ENCODE data around the gene ORC5.

The ORC5 gene

DNA sequence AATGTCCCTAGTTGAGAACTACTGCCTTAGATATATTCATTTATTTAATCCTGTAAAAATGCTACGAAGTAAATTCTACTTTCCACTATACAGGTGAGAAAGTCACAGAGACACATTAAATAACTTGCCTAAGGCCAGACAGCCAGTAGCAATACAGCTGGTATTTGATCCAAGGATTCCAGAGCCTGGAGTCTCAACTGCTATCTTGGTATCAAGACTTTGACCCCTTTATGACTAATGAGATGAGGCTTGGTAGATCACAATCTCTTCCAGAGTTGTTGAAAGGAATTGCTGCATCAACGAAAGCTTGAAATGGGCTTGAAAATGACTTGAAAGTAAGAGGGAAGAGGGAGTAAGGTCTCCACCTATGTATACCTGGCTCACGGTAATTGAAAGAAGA is 83.3 kb downstream of the ORC5 start:
- Mint-ChIP-seq H3K4me1 (no peaks in the 10 kb centered on the region), H3K9me3 (peaks cover 4% of the 10 kb centered on the region), H3K4me3 (no peak overlapping the region), H3K36me3 (peaks cover 41% of the 10 kb centered on the region), H3K27ac (no peak overlapping the region), H3K27me3 (no peaks in the 10 kb centered on the region)
- ATAC-seq: no peak

DNA sequence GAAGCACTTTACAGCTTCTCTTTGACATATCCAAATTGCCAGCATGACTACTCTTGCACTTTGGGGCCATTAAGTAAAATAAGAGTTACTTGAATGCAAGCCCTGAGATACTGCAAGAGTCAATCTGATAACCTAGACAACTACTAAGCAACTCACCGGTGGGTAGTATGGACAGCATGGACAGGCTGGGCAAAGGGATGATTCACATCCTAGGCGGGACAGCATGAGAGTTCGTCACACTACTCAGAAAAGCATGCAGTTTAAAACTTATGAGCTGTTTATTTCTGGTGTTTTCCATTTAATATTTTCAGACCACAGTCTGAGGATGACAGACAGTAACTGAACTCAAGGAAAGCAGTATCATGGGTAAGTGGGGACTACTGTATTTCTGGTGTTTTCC is 84.0 kb downstream of the ORC5 start:
- Mint-ChIP-seq H3K36me3 (peaks cover 34% of the 10 kb centered on the region), H3K4me3 (no peak overlapping the region)

DNA sequence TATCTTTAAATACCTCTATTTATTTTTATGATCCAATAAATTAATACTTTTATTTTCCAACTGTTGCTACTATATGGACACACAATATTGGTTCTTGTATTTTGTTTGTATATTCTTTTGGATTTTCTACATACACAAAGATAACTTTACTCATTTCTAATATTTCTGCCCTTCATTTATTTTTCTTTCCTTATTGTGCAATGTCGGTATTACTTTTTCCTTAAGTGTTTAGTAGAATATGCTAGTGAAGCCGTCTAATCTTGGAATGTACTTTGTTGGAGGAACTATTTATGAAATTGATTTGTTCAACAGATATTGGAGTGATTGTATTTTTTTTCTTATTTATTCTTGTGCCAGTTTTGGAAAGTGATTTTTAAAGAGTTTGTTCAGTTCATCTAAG is 94.0 kb downstream of the ORC5 start:
- no peak overlapping the region for H3K4me3 Mint-ChIP-seq
- H3K27ac Mint-ChIP-seq: no peak overlapping the region
- no peaks in the 10 kb centered on the region for H3K27me3 Mint-ChIP-seq

More for the DNA sequence above, 84.0 kb downstream of the ORC5 start:
- Mint-ChIP-seq H3K27me3 (no peaks in the 10 kb centered on the region), H3K27ac (no peak overlapping the region), H3K9me3 (peaks cover 4% of the 10 kb centered on the region), H3K4me1 (no peaks in the 10 kb centered on the region)
- ATAC-seq: no peak

DNA sequence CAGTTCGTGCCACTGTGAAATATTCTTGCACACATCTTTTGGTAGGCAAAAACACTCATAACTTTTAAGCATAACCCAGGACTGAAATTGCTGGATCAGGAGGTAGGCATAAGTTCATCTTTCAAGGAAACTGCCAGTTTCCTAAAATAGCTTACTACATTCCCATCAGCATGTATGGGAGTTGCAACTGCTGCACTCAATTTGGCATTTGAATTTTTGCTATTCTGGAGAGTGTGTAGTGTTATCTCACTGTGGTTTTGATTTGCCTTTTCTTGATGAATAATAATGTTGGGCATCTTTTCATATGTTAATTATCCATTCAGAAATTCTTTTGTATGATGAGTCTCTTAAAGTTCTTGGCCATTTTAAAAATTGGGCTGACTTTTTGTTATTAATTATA is 95.2 kb downstream of the ORC5 start:
- Mint-ChIP-seq H3K4me1 (no peaks in the 10 kb centered on the region), H3K9me3 (peaks cover 4% of the 10 kb centered on the region), H3K4me3 (no peak overlapping the region), H3K27ac (no peak overlapping the region), H3K27me3 (no peaks in the 10 kb centered on the region), H3K36me3 (no peaks in the 10 kb centered on the region)
- ATAC-seq: no peak

More for the DNA sequence above, 94.0 kb downstream of the ORC5 start:
- no peaks in the 10 kb centered on the region for H3K4me1 Mint-ChIP-seq
- H3K36me3 Mint-ChIP-seq: no peaks in the 10 kb centered on the region
- ATAC-seq: no peak
- H3K9me3 Mint-ChIP-seq: peaks cover 4% of the 10 kb centered on the region

DNA sequence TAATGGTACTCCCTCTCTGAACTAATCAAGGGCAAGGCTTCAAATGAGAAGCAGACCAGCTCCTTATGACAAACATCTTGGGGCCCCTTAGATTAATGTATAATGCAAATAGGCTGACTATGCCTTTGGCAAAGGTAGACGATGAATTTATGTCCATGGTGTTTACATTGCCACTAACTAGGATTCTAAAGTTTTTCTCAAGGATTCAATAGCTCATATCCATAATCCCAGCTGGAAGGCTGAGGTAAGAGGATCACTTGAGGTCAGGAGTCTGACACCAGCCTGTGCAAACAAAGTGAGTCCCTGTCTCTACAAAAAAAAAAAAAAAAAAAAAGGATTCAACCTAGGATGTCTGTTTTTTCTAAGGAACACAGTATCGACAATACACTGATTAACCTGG is 96.5 kb downstream of the ORC5 start:
- ATAC-seq: no peak
- H3K36me3 Mint-ChIP-seq: no peaks in the 10 kb centered on the region
- H3K4me3 Mint-ChIP-seq: no peak overlapping the region
- no peaks in the 10 kb centered on the region for H3K27me3 Mint-ChIP-seq
- H3K9me3 Mint-ChIP-seq: peaks cover under 1% of the 10 kb centered on the region
- no peak overlapping the region for H3K27ac Mint-ChIP-seq
- H3K4me1 Mint-ChIP-seq: no peaks in the 10 kb centered on the region

DNA sequence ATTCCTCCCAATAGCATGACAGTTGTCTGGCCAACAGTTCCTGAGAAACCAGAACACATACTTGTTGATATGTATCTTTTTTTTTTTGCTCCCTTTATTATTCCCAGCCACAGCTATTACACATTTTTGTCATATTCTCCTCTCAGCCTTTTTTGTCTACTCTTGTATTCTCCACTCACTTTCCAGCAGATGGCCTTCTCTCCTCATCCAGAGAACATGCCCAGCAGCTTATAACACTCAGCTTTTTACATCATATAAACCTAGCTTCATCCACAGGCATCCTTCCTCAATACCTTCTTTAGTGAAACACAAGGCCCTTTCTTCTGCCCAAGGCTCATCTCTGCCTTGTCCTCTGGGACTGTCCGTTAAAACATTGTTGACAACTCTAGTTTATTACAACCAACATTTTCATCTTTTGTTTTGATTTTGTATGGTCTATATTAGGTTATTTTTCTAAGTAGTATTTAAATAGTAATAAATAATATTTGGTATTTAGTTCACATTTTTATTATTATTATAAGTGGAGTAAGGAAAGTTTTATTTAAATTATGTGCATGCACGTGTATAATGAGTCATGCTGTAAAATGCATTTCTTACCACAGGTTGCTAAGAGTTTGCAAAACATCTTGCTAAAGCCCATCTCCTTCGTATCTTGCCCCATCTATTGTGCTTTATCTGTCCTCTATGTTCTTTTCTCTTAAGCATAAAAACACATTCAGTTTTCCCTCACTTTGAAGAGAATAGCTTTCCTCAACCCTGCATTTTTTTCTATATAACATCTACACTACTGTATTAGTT is 101.5 kb downstream of the ORC5 start:
- H3K9me3 Mint-ChIP-seq: no peaks in the 10 kb centered on the region
- no peak for ATAC-seq
- no peaks in the 10 kb centered on the region for H3K27me3 Mint-ChIP-seq
- no peaks in the 10 kb centered on the region for H3K4me1 Mint-ChIP-seq
- no peak overlapping the region for H3K27ac Mint-ChIP-seq
- no peaks in the 10 kb centered on the region for H3K36me3 Mint-ChIP-seq
- no peak overlapping the region for H3K4me3 Mint-ChIP-seq

DNA sequence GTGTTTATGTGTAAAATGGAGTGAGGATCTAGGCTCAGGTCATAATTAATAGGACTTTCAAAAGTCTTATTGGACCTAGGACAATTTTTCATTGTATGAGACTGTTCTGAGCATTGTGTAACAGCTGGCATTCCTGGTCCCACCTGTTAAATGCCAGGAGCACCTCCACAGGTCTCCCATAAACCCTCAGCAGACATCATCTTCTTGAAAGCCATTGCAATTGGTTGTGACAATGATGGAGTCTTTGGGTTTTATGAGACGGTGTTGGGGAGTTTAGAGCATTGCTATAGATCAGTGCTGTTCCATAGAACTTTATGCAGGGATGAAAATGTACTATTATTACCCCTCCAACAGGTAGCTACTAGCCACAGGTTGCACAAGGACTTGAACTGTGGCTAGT is 108.9 kb downstream of the ORC5 start:
- ATAC-seq: no peak
- H3K36me3 Mint-ChIP-seq: no peaks in the 10 kb centered on the region
- peaks cover 1% of the 10 kb centered on the region for H3K27me3 Mint-ChIP-seq
- H3K9me3 Mint-ChIP-seq: no peaks in the 10 kb centered on the region
- H3K4me3 Mint-ChIP-seq: no peak overlapping the region
- no peaks in the 10 kb centered on the region for H3K4me1 Mint-ChIP-seq
- no peak overlapping the region for H3K27ac Mint-ChIP-seq

DNA sequence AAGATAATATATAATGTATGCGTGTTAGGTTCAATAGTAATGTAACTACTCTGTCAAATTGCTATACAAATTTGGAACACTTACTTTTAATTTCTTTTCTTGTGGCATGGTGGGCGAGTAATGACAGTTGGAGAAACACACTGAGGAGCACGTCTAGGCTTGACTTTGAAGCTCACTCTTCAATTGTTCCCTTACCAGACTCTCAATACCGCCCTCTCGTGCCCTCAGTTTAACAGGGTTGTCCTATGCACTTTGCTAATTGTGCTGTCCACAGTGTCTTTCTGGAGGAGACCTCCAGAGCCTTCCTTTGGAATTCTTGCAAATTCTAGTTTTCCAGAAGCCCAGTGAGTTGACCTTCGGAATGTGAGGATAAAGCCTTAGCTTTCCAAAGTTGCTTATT is 111.1 kb downstream of the ORC5 start:
- Mint-ChIP-seq H3K9me3 (no peaks in the 10 kb centered on the region), H3K4me3 (no peak overlapping the region), H3K27me3 (peaks cover 13% of the 10 kb centered on the region), H3K36me3 (no peaks in the 10 kb centered on the region), H3K27ac (no peak overlapping the region), H3K4me1 (no peaks in the 10 kb centered on the region)
- ATAC-seq: no peak

DNA sequence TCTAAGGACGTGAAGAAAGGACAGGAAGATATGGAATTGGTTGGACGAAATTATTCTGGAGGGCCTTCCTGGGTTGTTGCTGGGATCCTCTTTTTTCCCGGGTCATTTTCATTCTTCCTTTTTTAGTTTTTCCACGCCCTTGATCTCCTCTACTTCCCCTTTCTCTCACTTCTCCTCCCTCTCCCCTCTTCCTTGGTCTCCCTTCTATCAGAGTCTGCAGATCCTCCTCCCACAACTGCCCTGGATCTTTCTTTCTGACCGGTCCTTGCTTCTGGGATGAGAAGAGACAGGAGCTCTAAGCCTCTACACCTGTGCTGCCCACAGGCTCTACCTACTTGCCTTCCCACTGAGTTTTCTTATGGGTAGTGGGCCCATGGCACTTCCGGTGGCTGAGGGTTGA is 114.7 kb downstream of the ORC5 start:
- Mint-ChIP-seq H3K27ac (no peak overlapping the region), H3K27me3 (peaks cover 13% of the 10 kb centered on the region), H3K4me1 (no peaks in the 10 kb centered on the region), H3K4me3 (no peak overlapping the region), H3K9me3 (no peaks in the 10 kb centered on the region), H3K36me3 (no peaks in the 10 kb centered on the region)
- ATAC-seq: no peak

DNA sequence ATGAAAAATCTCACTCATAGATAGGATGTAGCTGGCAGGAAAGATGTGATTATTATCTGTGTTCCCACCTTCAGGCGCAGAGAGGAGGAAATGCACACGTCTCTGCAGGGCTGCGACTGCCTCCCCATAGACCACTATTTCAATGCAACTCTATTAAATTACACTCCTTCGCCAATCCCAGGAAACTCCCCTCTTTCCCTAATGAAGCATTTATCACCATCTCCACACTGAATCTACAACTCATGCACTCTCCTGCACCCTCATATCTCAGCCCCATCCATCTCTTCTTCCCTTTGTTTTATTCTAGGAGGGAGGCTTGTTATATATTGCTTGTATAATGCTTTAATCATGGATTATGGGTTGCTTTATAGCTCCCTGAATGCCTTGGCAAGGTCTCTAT is 116.6 kb downstream of the ORC5 start:
- H3K36me3 Mint-ChIP-seq: no peaks in the 10 kb centered on the region
- H3K27ac Mint-ChIP-seq: no peak overlapping the region

DNA sequence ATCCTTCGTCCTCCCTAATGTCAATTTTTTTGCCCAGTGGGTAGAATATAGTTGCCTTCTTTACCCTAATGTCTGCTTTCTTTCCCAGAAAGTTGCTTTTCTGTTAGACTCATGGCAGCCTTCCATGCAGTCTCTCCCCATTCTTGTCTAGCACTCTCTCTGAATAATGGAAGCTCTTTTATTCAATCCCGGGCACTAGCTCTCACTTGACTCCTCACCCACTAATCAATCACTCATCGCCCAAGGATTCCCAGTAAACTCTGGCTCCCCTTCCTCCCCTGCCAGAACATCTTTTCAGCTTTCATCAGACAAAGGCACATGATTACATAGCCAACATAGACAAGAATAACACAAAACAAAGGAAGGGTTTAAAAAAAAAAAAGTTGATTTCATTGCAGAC is 118.2 kb downstream of the ORC5 start:
- Mint-ChIP-seq H3K9me3 (peaks cover 3% of the 10 kb centered on the region), H3K27me3 (peaks cover 13% of the 10 kb centered on the region), H3K36me3 (no peaks in the 10 kb centered on the region), H3K4me3 (no peak overlapping the region), H3K4me1 (no peaks in the 10 kb centered on the region), H3K27ac (no peak overlapping the region)
- ATAC-seq: no peak

More for the DNA sequence above, 116.6 kb downstream of the ORC5 start:
- H3K4me1 Mint-ChIP-seq: no peaks in the 10 kb centered on the region
- no peak overlapping the region for H3K4me3 Mint-ChIP-seq
- H3K27me3 Mint-ChIP-seq: peaks cover 13% of the 10 kb centered on the region
- ATAC-seq: no peak
- no peaks in the 10 kb centered on the region for H3K9me3 Mint-ChIP-seq

DNA sequence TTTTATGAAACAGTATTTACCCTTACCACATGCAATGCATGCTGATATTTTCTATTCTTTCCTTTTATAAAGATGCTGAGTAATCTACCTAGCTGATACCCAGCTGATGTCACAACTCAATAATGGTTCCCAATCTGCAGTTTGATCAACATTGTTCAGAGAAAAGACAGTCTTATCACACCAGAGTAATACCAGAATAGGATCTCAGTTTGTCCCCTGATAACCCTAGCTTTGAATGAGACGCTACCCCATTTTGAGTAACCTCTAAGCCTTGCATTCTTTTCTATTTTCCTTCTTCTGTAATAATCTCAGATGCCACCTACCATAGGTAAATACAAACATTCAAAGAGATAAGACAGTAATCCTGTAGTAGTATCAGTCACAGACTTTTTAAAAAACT is 118.8 kb downstream of the ORC5 start:
- H3K27me3 Mint-ChIP-seq: peaks cover 13% of the 10 kb centered on the region
- no peak for ATAC-seq

More for the DNA sequence above, 118.8 kb downstream of the ORC5 start:
- no peaks in the 10 kb centered on the region for H3K4me1 Mint-ChIP-seq
- H3K4me3 Mint-ChIP-seq: no peak overlapping the region
- no peak overlapping the region for H3K27ac Mint-ChIP-seq
- H3K9me3 Mint-ChIP-seq: peaks cover 7% of the 10 kb centered on the region
- H3K36me3 Mint-ChIP-seq: no peaks in the 10 kb centered on the region

All from stimulated activated memory B cell treated with anti-CD40 and anti-IgM and Interleukin-4, amounts not matched to agents 10 μg/mL and 1 μg/mL and 100 μg/mL, for 72 hours (primary cell).